Activated B cell treated with CpG ODN at 0.5 μM for 24 hours (primary cell): ENCODE measurements around the gene LIN9. TPM values are rescaled to one million over a fixed set of nuclear protein-coding genes. Genes with fewer than 3 reads are reported as not detected.

Experiments
- ATAC-seq: fragments of 200-7000 bp; cut with Tn5 transposase; one replicate; pipeline ENCODE4 v1.10.0; 2021; ENCODE audit warnings: low read depth, mild to moderate bottlenecking, moderate library complexity
- CTCF ChIA-PET: fragments of 350-600 bp; sonication (Branson Sonifier 250); formaldehyde crosslinking; loops from one replicate; lab custom pipeline; 2021; ENCODE audit warnings: antibody characterized with exemption; lab: Charles Lee
- POLR2A ChIA-PET: fragments of 350-600 bp; sonication (Branson Sonifier 250); formaldehyde crosslinking; loops from one replicate; lab custom pipeline; 2021; ENCODE audit warnings: antibody characterized with exemption; lab: Charles Lee
- DNase-seq: peaks from one replicate; pipeline ENCODE4 v3.0.0; 2022
- H3K27ac Mint-ChIP-seq: one replicate; pipeline ENCODE4 v1.8.0; 2020; ENCODE audit warnings: mixed read lengths
- H3K27me3 Mint-ChIP-seq: one replicate; pipeline ENCODE4 v1.8.0; 2021; ENCODE audit warnings: mixed read lengths
- H3K36me3 Mint-ChIP-seq: one replicate; pipeline ENCODE4 v1.8.0; 2021; ENCODE audit warnings: low read depth, mixed read lengths
- H3K4me1 Mint-ChIP-seq: one replicate; pipeline ENCODE4 v1.8.0; 2021; ENCODE audit warnings: mixed read lengths
- H3K4me3 Mint-ChIP-seq: one replicate; pipeline ENCODE4 v1.8.0; 2020; ENCODE audit warnings: mild to moderate bottlenecking, mixed read lengths
- H3K9me3 Mint-ChIP-seq: one replicate; pipeline ENCODE4 v1.8.0; 2020; ENCODE audit warnings: mixed read lengths
- intact Hi-C: fragments of 100-400 bp; cut with micrococcal nuclease; formaldehyde crosslinking; loops from one replicate; pipeline ENCODE4 v1.15.1; 2024
- total RNA-seq: library from RNA; stranded (reverse); gene quantifications from 2 replicates; pipeline ENCODE4 v1.2.3, GENCODE V29; 2022
- TF ChIP-seq, protein P1 (sequence below): fragments of 200-600 bp; IDR thresholded peaks from one replicate; pipeline ENCODE4 v1.8.0; 2022; ENCODE audit warnings: antibody characterized with exemption, mild to moderate bottlenecking

LIN9 gene
- total RNA-seq, 1 donor from 2014 or later, result 4.5 TPM

DNA sequence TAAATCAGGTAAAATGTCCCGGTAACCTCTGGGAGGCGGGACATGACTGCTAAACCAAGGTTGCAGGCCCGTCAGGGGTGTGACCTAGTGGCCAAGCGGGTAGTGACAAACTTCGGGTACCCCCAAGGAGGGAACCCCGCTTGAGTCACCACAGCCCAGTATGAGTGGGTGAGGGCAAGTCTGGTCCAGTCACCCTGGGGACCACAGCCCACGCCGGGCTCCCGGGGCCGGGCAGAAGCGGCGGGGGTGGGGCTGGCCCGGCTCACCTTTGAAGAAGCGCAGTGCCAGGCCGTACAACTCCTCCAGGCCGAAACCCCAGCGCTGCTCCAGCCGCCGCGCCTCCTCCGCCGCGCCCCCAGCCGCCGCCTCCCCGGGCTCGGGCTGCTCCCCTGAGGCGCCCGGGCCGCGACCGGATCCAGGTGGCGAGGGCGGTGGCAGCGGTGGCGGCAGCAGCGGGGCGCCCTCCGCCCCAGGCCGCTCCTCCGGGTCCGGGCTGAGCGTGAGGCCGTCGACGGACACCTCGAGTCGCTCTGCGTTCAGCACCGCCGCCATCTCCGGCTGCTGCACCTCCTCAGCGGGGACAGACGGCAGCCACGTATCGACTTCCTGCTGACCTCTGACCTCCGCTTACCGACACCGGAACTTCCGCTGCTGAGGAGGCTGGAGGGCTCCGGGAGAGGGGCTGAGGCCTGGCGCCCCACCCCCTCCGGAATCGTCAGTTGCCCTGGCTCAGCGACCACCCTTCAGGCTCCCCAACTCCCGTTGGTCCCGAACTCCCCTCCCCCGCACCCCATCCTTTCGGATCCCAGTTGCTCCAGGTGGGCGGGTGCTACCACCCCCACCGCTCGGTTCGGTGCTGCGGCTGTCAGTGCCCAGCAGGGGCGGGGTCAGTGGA lies 122.6 kb downstream of the LIN9 start, which contains the start of gene ACBD3:
TSS of gene ACBD3 (minus strand) at position 618 of the 895 bp plus-strand sequence. CDS start at position 552, 66 bp downstream.
- peak; percentile 79 for DNase-seq
- ChIA-PET POLR2A (interaction anchor here (0.6 to 2.5 kb wide), 13 partner anchors 29 to 221 kb away, joined by 3 to 14 read pairs (median 4); partner anchors contain the start of genes H3-3A and PARP1), CTCF (interaction anchor here (1.2 to 8.6 kb wide), 2 partner anchors 12 to 60 kb away, joined by 3 to 81 read pairs; no protein-coding TSS in a partner anchor)
- Mint-ChIP-seq H3K27me3 (no peaks in the 10 kb centered on the region), H3K9me3 (no peaks in the 10 kb centered on the region), H3K36me3 (peaks cover 24% of the 10 kb centered on the region), H3K4me1 (peaks cover 45% of the 10 kb centered on the region), H3K4me3 (peak within 1 kb of the TSS; percentile 94), H3K27ac (peak within 1 kb of the TSS; percentile 94)
- peak; percentile 93 for ATAC-seq
- intact Hi-C loops, result loop anchor here (1.0 to 5.0 kb wide), 9 partner anchors 11 to 719 kb away; partner anchors contain the start of genes LIN9 and SRP9
- TF ChIP-seq, protein P1, sequence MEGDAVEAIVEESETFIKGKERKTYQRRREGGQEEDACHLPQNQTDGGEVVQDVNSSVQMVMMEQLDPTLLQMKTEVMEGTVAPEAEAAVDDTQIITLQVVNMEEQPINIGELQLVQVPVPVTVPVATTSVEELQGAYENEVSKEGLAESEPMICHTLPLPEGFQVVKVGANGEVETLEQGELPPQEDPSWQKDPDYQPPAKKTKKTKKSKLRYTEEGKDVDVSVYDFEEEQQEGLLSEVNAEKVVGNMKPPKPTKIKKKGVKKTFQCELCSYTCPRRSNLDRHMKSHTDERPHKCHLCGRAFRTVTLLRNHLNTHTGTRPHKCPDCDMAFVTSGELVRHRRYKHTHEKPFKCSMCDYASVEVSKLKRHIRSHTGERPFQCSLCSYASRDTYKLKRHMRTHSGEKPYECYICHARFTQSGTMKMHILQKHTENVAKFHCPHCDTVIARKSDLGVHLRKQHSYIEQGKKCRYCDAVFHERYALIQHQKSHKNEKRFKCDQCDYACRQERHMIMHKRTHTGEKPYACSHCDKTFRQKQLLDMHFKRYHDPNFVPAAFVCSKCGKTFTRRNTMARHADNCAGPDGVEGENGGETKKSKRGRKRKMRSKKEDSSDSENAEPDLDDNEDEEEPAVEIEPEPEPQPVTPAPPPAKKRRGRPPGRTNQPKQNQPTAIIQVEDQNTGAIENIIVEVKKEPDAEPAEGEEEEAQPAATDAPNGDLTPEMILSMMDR, result no peak

DNA sequence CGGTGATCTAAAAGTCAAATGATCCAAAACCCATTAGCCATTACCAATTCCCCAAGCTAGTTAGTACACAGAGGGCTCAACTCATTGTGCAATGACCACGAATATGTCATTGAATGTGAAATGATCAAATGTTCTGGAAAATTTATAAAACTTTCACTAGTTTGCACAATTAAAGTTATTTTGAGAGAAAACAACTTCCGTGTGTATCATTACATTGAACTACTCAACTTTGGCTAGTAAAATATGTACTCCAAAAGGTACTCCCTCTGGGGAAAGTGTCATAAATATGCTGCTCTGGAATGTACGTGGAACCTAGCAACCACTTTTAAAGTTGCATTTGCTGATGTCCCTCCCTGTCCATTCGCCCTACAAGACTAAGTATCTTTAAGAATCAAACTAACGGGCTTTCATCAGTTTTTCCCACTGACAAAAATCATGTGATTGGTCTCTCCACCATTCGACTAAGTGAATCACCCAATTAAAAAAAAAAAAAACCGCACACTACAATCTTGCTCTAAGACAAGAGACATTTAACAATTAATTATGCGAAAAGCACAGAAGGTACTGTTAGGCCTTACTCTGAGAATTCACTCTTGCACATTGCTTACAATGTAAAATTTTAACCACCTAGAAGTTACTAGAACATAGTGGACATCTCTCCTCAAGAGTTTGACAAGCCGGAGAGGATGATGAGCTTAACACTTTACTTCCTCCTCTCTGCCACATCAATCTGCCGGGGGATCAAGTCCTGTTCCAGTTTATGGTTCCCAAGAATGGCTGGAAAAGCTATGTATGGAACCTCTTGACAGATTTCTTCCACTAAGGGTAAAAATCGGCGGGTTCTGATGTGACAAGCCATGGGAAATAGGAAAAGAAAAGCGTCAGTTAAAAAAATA lies 123.6 kb downstream of the LIN9 start:
- intact Hi-C loops, result loop anchor here (1.0 to 5.0 kb wide), 9 partner anchors 11 to 718 kb away; partner anchors contain the start of genes LIN9 and SRP9
- H3K9me3 Mint-ChIP-seq, result no peaks in the 10 kb centered on the region
- peaks cover 30% of the 10 kb centered on the region for H3K36me3 Mint-ChIP-seq
- TF ChIP-seq, protein P1, result no peak
- peaks cover 55% of the 10 kb centered on the region for H3K4me1 Mint-ChIP-seq
- ChIA-PET CTCF (interaction anchor here (1.2 to 8.6 kb wide), 4 partner anchors 12 to 59 kb away, joined by 3 to 81 read pairs (median 8); no protein-coding TSS in a partner anchor), POLR2A (interaction anchor here (0.6 to 2.5 kb wide), 12 partner anchors 12 to 222 kb away, joined by 3 to 14 read pairs (median 4); partner anchors contain the start of genes H3-3A and PARP1)
- peak overlapping the region; percentile 94 for H3K27ac Mint-ChIP-seq
- DNase-seq (no peak), ATAC-seq (no peak)
- H3K27me3 Mint-ChIP-seq, result no peaks in the 10 kb centered on the region
- peak overlapping the region; percentile 94 for H3K4me3 Mint-ChIP-seq

DNA sequence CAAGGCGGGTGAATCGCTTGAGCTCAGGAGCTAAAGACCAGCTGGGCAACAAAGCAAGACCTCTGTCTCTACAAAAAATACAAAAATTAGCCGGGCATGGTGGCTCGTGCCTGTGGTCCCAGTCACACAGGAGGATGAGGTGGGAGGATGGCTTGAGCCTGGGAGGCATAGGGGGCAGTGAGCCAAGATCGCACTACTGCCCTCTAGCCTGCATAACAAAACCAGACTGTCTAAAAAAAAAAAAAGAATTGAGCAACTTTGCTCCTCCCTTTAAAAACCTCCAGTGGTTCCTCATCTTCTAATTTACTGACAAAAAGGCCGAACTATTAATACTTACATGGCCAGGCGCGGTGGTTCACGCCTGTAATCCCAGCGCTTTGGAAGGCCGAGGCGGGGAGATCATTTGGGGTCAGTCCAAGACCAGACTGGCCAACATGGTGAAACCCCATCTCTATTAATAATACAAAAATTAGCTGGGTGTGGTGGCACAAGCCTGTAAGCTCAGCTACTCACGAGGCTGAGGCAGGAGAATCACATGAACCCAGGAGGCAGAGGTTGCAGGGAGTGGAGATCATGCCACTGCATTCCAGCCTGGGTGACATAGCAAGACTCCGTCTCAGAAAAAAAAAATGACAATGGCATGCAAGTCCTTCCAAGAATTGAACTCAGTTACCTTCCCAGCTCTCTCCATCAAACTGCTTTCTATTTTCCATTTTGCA lies 126.8 kb downstream of the LIN9 start:
- Mint-ChIP-seq H3K4me1 (peaks cover 75% of the 10 kb centered on the region), H3K4me3 (peak overlapping the region; percentile 70), H3K9me3 (no peaks in the 10 kb centered on the region), H3K27ac (peak overlapping the region; percentile 88), H3K27me3 (no peaks in the 10 kb centered on the region), H3K36me3 (peaks cover 47% of the 10 kb centered on the region)
- ChIA-PET POLR2A (interaction anchor here (0.6 to 3.2 kb wide), 5 partner anchors 49 to 182 kb away, joined by 3 to 21 read pairs (median 6); no protein-coding TSS in a partner anchor), CTCF (interaction anchor here (0.9 to 8.6 kb wide), 7 partner anchors 16 to 221 kb away, joined by 3 to 81 read pairs (median 4); no protein-coding TSS in a partner anchor)
- intact Hi-C loops, result loop anchor here (1.0 to 2.0 kb wide), 4 partner anchors 15 to 224 kb away; no protein-coding TSS in a partner anchor
- TF ChIP-seq, protein P1, result no peak
- ATAC-seq, result peak; percentile 22
- DNase-seq, result no peak

Other genes with a start within 250 kb of the LIN9 start
- gene H3-3A, start 246.4 kb downstream of the LIN9 start, total RNA-seq, result 600 and 642 TPM in 2 replicates
- 38.6 and 41.4 TPM in 2 replicates for gene ACBD3, start 122.4 kb downstream of the LIN9 start, total RNA-seq
- gene MIXL1, start 85.5 kb downstream of the LIN9 start, total RNA-seq, result 0.75 and 0.93 TPM in 2 replicates
- 232 and 260 TPM in 2 replicates for gene PARP1, start 98.9 kb upstream of the LIN9 start, total RNA-seq
- gene STUM, start 239.6 kb upstream of the LIN9 start, total RNA-seq, result 0.33 and 0.34 TPM in 2 replicates